Mesothelial cell of epicardium (in vitro differentiated cells): ENCODE measurements around the gene SH3RF3. TPM values are rescaled to one million over a fixed set of nuclear protein-coding genes. Genes with fewer than 3 reads are reported as not detected.

Experiments used
- DNase-seq, 2 experiments: peaks; one replicate each; pipeline ENCODE4 v3.0.0; 2021; ENCODE audit warnings: low spot score in 2 of 2; ENCODE audit not compliant: unreplicated experiment in 2 of 2
- H3K27ac Mint-ChIP-seq: 2 replicates; pipeline ENCODE4 v1.8.0; 2021; ENCODE audit warnings: mixed read lengths
- H3K27me3 Mint-ChIP-seq: 2 replicates; pipeline ENCODE4 v1.8.0; 2021; ENCODE audit warnings: low read depth, mixed read lengths
- H3K36me3 Mint-ChIP-seq: 2 replicates; pipeline ENCODE4 v1.8.0; 2021; ENCODE audit warnings: mixed read lengths
- H3K4me1 Mint-ChIP-seq: 2 replicates; pipeline ENCODE4 v1.8.0; 2021; ENCODE audit warnings: mixed read lengths
- H3K4me3 Mint-ChIP-seq: 2 replicates; pipeline ENCODE4 v1.8.0; 2021; ENCODE audit warnings: mild to moderate bottlenecking, moderate library complexity, mixed read lengths
- H3K9me3 Mint-ChIP-seq: 2 replicates; pipeline ENCODE4 v1.8.0; 2021; ENCODE audit warnings: mixed read lengths
- CTCF ChIP-seq: fragments of 200-600 bp; sonication (generic); IDR thresholded peaks from one replicate; pipeline ENCODE4 v1.5.0; 2021; ENCODE audit warnings: antibody characterized with exemption; ENCODE audit not compliant: unreplicated experiment
- total RNA-seq: library from RNA; stranded (reverse); gene quantifications from 3 replicates; pipeline ENCODE4 v1.2.1, GENCODE V29; 2021

SH3RF3 gene
- total RNA-seq, 1 donor from 2014 or later = 2.7 TPM

GRCh38 chr2:109153807-109154206 is 24.8 kb downstream of the SH3RF3 start:
- H3K9me3 Mint-ChIP-seq = no peaks in the 10 kb centered on the region
- no peak for TF ChIP-seq CTCF
- H3K27me3 Mint-ChIP-seq = peaks cover 16% of the 10 kb centered on the region
- no peak overlapping the region for H3K4me3 Mint-ChIP-seq
- H3K4me1 Mint-ChIP-seq = peaks cover 3% of the 10 kb centered on the region
- H3K27ac Mint-ChIP-seq = no peak overlapping the region
- DNase-seq = no peak
- no peaks in the 10 kb centered on the region for H3K36me3 Mint-ChIP-seq

- no peaks in the 10 kb centered on the region for H3K36me3 Mint-ChIP-seq
- no peaks in the 10 kb centered on the region for H3K9me3 Mint-ChIP-seq
- no peak for TF ChIP-seq CTCF
- DNase-seq = no peak
- H3K4me3 Mint-ChIP-seq = no peak overlapping the region
- no peak overlapping the region for H3K27ac Mint-ChIP-seq
- H3K4me1 Mint-ChIP-seq = peaks cover 3% of the 10 kb centered on the region
- H3K27me3 Mint-ChIP-seq = peaks cover 15% of the 10 kb centered on the region
Measured at GRCh38 chr2:109154226-109154625, 25.2 kb downstream of the SH3RF3 start.

GRCh38 chr2:109155553-109156451 is 26.8 kb downstream of the SH3RF3 start:
- no peak for TF ChIP-seq CTCF
- H3K4me1 Mint-ChIP-seq = peaks cover 3% of the 10 kb centered on the region
- H3K27me3 Mint-ChIP-seq = peaks cover 22% of the 10 kb centered on the region
- H3K4me3 Mint-ChIP-seq = no peak overlapping the region
- no peaks in the 10 kb centered on the region for H3K36me3 Mint-ChIP-seq
- H3K27ac Mint-ChIP-seq = no peak overlapping the region
- no peak for DNase-seq
- H3K9me3 Mint-ChIP-seq = no peaks in the 10 kb centered on the region

GRCh38 chr2:109157563-109158105 is 28.6 kb downstream of the SH3RF3 start:
- no peak for TF ChIP-seq CTCF
- H3K4me1 Mint-ChIP-seq = peaks cover 3% of the 10 kb centered on the region
- H3K36me3 Mint-ChIP-seq = no peaks in the 10 kb centered on the region
- DNase-seq = no peak
- H3K4me3 Mint-ChIP-seq = no peak overlapping the region
- peaks cover 31% of the 10 kb centered on the region for H3K27me3 Mint-ChIP-seq
- no peaks in the 10 kb centered on the region for H3K9me3 Mint-ChIP-seq
- no peak overlapping the region for H3K27ac Mint-ChIP-seq

- no peak overlapping the region for H3K27ac Mint-ChIP-seq
- DNase-seq = no peak
- H3K4me3 Mint-ChIP-seq = no peak overlapping the region
- H3K4me1 Mint-ChIP-seq = peaks cover 3% of the 10 kb centered on the region
- TF ChIP-seq CTCF = no peak
- H3K27me3 Mint-ChIP-seq = peaks cover 31% of the 10 kb centered on the region
- no peaks in the 10 kb centered on the region for H3K36me3 Mint-ChIP-seq
- H3K9me3 Mint-ChIP-seq = no peaks in the 10 kb centered on the region
Measured at GRCh38 chr2:109158237-109158636, 29.2 kb downstream of the SH3RF3 start.
